K562 (cell line): Measurements from ENCODE around the gene NOP10. TPM values are rescaled to one million over a fixed set of nuclear protein-coding genes. Genes with fewer than 3 reads are reported as not detected.

Experiments
- FOXA3 ChIP-seq, 2 experiments: fragments of 450-650 bp in 1 of 2; sonication (generic) in 1 of 2; formaldehyde crosslinking; IDR thresholded peaks in 1 of 2; conservative IDR thresholded peaks in 1 of 2; 2 replicates each; pipeline versions ENCODE4 v1.4.0 to v1.8.0; 2020 to 2022; ENCODE audit warnings: mild to moderate bottlenecking in 2 of 2, missing genetic modification reagents in 1 of 2
- HMG20B ChIP-seq: fragments of 250-450 bp; sonication (Bioruptor Pico); IDR thresholded peaks from 2 replicates; pipeline ENCODE4 v1.5.0; 2021; ENCODE audit warnings: mild to moderate bottlenecking
- HMGN3 ChIP-seq: IDR thresholded peaks from 2 replicates; pipeline ENCODE4 v1.6.1; 2011; ENCODE audit warnings: borderline replicate concordance, low read depth, mild to moderate bottlenecking, mixed read lengths, low read length; ENCODE audit not compliant: insufficient read length; ENCODE audit errors: extremely low read depth
- KDM4B ChIP-seq, 2 experiments: fragments of 450-650 bp in 1 of 2; sonication (generic) in 1 of 2; IDR thresholded peaks; 2 replicates each; pipeline ENCODE4 v1.6.1; 2016 to 2017; ENCODE audit warnings: borderline replicate concordance in 2 of 2, antibody characterized with exemption in 1 of 2, low read depth in 1 of 2, mild to moderate bottlenecking in 1 of 2
- KLF13 ChIP-seq: fragments of 450-650 bp; IDR thresholded peaks from 2 replicates; pipeline ENCODE4 v1.6.1; 2016; ENCODE audit warnings: missing genetic modification characterization, low read depth, mild to moderate bottlenecking, missing compliant biosample characterization, moderate library complexity, borderline replicate concordance
- MYNN ChIP-seq, 2 experiments: sonication (generic); formaldehyde crosslinking in 1 of 2; IDR thresholded peaks; 2 replicates each; pipeline versions ENCODE4 v1.5.0 to v1.6.1; 2016 to 2020; ENCODE audit warnings: antibody characterized with exemption in 1 of 2, missing genetic modification reagents in 1 of 2
- PHB2 ChIP-seq: fragments of 450-650 bp; IDR thresholded peaks from 2 replicates; pipeline ENCODE4 v1.6.1; 2017; ENCODE audit warnings: low read depth
- POLR2AphosphoS5 ChIP-seq: IDR thresholded peaks from 2 replicates; pipeline ENCODE4 v1.6.1; 2011; ENCODE audit warnings: mild to moderate bottlenecking, low read depth, low read length, moderate library complexity; ENCODE audit not compliant: control insufficient read depth, insufficient read depth
- PRPF4 ChIP-seq: fragments of 200-400 bp; formaldehyde crosslinking; IDR thresholded peaks from one replicate; pipeline ENCODE4 v1.6.1; 2017; ENCODE audit warnings: low read length, low read depth, mild to moderate bottlenecking; ENCODE audit not compliant: insufficient read depth, poor library complexity, severe bottlenecking
- PYGO2 ChIP-seq: fragments of 450-650 bp; IDR thresholded peaks from 2 replicates; pipeline ENCODE4 v1.6.1; 2016; ENCODE audit warnings: mild to moderate bottlenecking, missing genetic modification characterization, moderate library complexity, missing compliant biosample characterization
- SP2 ChIP-seq: IDR thresholded peaks from 2 replicates; pipeline ENCODE4 v1.6.1; 2011; ENCODE audit warnings: mild to moderate bottlenecking, low read depth, low read length, moderate library complexity; ENCODE audit not compliant: poor library complexity, severe bottlenecking; ENCODE audit errors: extremely low read depth
- STAT6 ChIP-seq: sonication (generic); formaldehyde crosslinking; IDR thresholded peaks from 2 replicates; pipeline ENCODE4 v1.8.1; 2023; ENCODE audit warnings: mild to moderate bottlenecking, missing genetic modification reagents
- YY1 ChIP-seq, 3 experiments: IDR thresholded peaks; 2 replicates each; pipeline ENCODE4 v1.6.1; 2011; ENCODE audit warnings: low read length in 2 of 3, mild to moderate bottlenecking in 2 of 3, moderate library complexity in 2 of 3, borderline replicate concordance in 1 of 3, control low read depth in 1 of 3, low read depth in 1 of 3; ENCODE audit not compliant: insufficient read depth in 3 of 3, insufficient replicate concordance in 2 of 3, control insufficient read depth in 1 of 3, insufficient read length in 1 of 3; ENCODE audit errors: extremely low read depth in 1 of 3
- ZKSCAN8 ChIP-seq: fragments of 200-800 bp; sonication (Bioruptor generic); IDR thresholded peaks from 2 replicates; pipeline ENCODE4 v1.6.1; 2016; ENCODE audit warnings: missing genetic modification characterization, missing compliant biosample characterization
- ZNF140 ChIP-seq: fragments of 250-450 bp; sonication (Bioruptor Pico); IDR thresholded peaks from 2 replicates; pipeline ENCODE4 v1.8.0; 2021; ENCODE audit warnings: moderate library complexity, mild to moderate bottlenecking, inconsistent platforms
- ZNF143 ChIP-seq: sonication (generic); formaldehyde crosslinking; IDR thresholded peaks from 2 replicates; pipeline ENCODE4 v1.9.0; 2022; ENCODE audit warnings: mild to moderate bottlenecking, missing genetic modification reagents
- ZNF444 ChIP-seq: fragments of 250-450 bp; sonication (Bioruptor Pico); IDR thresholded peaks from 2 replicates; pipeline ENCODE4 v1.4.0; 2020; ENCODE audit warnings: mild to moderate bottlenecking, moderate library complexity
- ZNF449 ChIP-seq: fragments of 250-450 bp; sonication (Bioruptor Pico); IDR thresholded peaks from 2 replicates; pipeline ENCODE4 v1.8.0; 2022; ENCODE audit warnings: moderate library complexity, mild to moderate bottlenecking, inconsistent platforms
- polyA plus RNA-seq, 8 experiments: library from polyadenylated mRNA; depleted of rRNA in 4 of 8; stranded (reverse) in 5 of 8; unstranded in 3 of 8; fragments of >200 nt; fragmentation: Nextera tagmentation in 2 of 8; fragmentation: Illumina TruSeq in 1 of 8; extraction: Ambion mirVana in 2 of 8; extraction: Trizol in 1 of 8; gene quantifications; 2 replicates each; pipeline versions ENCODE4 v1.2.1 to v1.2.3, GENCODE V29; 2011 to 2014; ENCODE audit warnings: inconsistent platforms in 1 of 8, missing spikeins in 1 of 8
- total RNA-seq, 7 experiments: library from RNA; depleted of rRNA in 6 of 7; stranded (reverse); fragments of >200 nt in 6 of 7; fragmentation: Illumina TruSeq in 2 of 7; extraction: Trizol in 2 of 7; gene quantifications; 2 replicates each; pipeline versions ENCODE4 v1.2.1 to v1.2.3, GENCODE V29; 2011 to 2021; ENCODE audit warnings: low replicate concordance in 1 of 7
- TF ChIP-seq, protein P1 (sequence below): fragments of 250-450 bp; sonication (Bioruptor Pico); IDR thresholded peaks from 2 replicates; pipeline ENCODE4 v1.8.0; 2022; ENCODE audit warnings: inconsistent platforms, mild to moderate bottlenecking, moderate library complexity, borderline replicate concordance

NOP10 gene
- total and polyA plus RNA-seq, 9 of the 15 experiments (the other 6 are each of a cell fraction or from before 2014, with no cell fraction given): 250 to 1,663 (median 449) TPM

DNA sequence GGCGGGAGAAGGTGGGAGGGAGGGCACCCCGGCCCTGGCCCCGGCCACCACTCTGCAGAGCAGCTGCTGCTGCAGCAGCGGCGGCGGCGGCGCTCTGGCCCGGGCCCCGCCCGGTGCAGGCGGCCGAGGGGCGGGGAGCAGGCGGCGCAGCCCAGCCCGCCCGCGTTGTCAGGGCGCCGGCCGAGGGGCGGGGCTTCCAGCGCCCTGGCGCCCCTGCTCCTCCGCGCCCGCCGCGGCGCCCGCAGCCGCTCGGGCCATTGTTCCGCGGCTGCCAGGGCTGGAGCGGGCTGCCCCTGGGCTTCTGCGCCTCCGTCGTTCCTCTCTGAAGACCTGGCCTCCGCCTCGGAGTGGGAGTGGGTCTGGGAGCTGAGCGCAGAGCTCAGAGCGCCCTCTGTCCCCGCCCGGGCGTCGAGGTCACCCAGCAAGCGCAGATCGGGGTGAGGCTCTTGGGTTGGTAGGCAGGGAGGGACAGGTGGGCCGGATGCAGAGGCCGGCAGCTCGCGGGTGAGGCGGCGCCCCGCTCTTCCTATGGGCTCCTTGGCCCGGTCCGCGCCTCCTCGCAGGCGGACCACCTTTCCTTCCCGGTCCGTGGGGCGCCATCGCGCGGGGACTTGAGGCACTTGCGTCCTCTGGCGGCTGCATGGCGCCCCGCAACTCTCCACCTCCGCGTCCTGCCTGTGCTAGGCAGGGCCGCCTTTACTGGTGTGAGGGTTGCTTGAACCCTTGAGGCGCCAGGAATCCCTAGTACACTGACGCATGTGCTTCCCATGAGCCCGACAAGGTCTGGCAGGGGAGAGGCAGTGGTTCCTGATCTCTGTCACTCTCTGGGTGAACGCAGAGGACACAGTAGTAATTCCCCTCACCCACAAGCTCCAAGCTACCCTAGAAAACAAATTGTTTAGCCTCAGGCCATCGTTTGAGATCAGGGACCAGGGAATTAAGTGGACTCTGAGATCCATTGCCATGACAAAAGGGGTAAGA, 24.5 kb upstream of the NOP10 start, which contains the start of gene LPCAT4 (continued):
- TF ChIP-seq, protein P1, sequence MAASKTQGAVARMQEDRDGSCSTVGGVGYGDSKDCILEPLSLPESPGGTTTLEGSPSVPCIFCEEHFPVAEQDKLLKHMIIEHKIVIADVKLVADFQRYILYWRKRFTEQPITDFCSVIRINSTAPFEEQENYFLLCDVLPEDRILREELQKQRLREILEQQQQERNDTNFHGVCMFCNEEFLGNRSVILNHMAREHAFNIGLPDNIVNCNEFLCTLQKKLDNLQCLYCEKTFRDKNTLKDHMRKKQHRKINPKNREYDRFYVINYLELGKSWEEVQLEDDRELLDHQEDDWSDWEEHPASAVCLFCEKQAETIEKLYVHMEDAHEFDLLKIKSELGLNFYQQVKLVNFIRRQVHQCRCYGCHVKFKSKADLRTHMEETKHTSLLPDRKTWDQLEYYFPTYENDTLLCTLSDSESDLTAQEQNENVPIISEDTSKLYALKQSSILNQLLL (CRISPR knock-in tag): no peak
- TF ChIP-seq PHB2: no peak
- TF ChIP-seq HMG20B (CRISPR knock-in tag): no peak
- no peak for TF ChIP-seq PYGO2
- no peak for TF ChIP-seq KDM4B (IDR thresholded peaks at IDR 0.05; ENCODE audit: borderline replicate concordance in 2 of 2, low read depth in 1 of 2)
- TF ChIP-seq STAT6 (CRISPR knock-in tag): 0 out of 2 replicates have a peak, but pooled peaks have one; percentile 12
- TF ChIP-seq ZNF143: no peak
- no peak for TF ChIP-seq ZNF449 (CRISPR knock-in tag)
- TF ChIP-seq ZNF444 (CRISPR knock-in tag): no peak
- TF ChIP-seq POLR2AphosphoS5: peak; percentile 52; the same call in 1 of the 2 replicates
- TF ChIP-seq SP2: no peak
- TF ChIP-seq ZKSCAN8: no peak
- peak; percentile 60 to 91 (median 82) for TF ChIP-seq YY1 (IDR thresholded peaks at IDR 0.05; ENCODE audit: borderline replicate concordance in 1 of 3, control insufficient read depth in 1 of 3, extremely low read depth in 1 of 3, insufficient read depth in 3 of 3, insufficient read length in 1 of 3, insufficient replicate concordance in 2 of 3, low read depth in 1 of 3, low read length in 2 of 3)
- no peak; the same call in 1 of the 2 replicates for TF ChIP-seq MYNN (IDR thresholded peaks at IDR 0.05)
- TF ChIP-seq MYNN (CRISPR knock-in tag; IDR thresholded peaks at IDR 0.05): no peak
- TF ChIP-seq FOXA3 (CRISPR knock-in tag; conservative IDR thresholded peaks at IDR 0.05 in 1 of 2, IDR thresholded peaks at IDR 0.05 in 1 of 2): peak in 1 of 2 experiments; percentile 57; a peak in 1 of 4 replicates
- no peak for TF ChIP-seq ZNF140 (CRISPR knock-in tag)
- no peak for TF ChIP-seq KLF13
- no peak for TF ChIP-seq PRPF4
- peak; percentile 48 for TF ChIP-seq HMGN3
